A673 (cell line): Measurements from ENCODE around the gene TRIM50.
"Not testable (repeated sequence)": the region's sequence is repeated elsewhere in the genome, so short reads cannot be mapped to it uniquely, and the experiment has no call there.

Source experiments
- CTCF ChIP-seq: fragments of 300-800, 200-600 bp; sonication (generic); conservative IDR thresholded peaks from 2 replicates; pipeline ENCODE4 v1.5.1; 2017; ENCODE audit warnings: low read depth, mild to moderate bottlenecking, antibody characterized with exemption, low read length, moderate library complexity, mixed read lengths
- EZH2 ChIP-seq: fragments of 200-600 bp; sonication (generic); IDR thresholded peaks from 2 replicates; pipeline ENCODE4 v1.6.1; 2017; ENCODE audit warnings: borderline replicate concordance, low read depth, mild to moderate bottlenecking, mixed read lengths, antibody characterized with exemption, low read length; ENCODE audit not compliant: poor library complexity, severe bottlenecking

GRCh38 chr7:73304612-73305387 lies 23.1 kb downstream of the TRIM50 start:
- TF ChIP-seq CTCF, EZH2: not testable (repeated sequence)
